GM12873 (cell line): ENCODE measurements around the gene TBC1D1.

Source experiments
- TF ChIP-seq, protein P1 (sequence below): IDR thresholded peaks from 2 replicates; pipeline ENCODE4 v1.5.1; 2012; ENCODE audit warnings: low read depth, mild to moderate bottlenecking, moderate library complexity, low read length, control low read depth; ENCODE audit not compliant: insufficient read depth; ENCODE audit errors: missing control alignments

TBC1D1 gene

DNA sequence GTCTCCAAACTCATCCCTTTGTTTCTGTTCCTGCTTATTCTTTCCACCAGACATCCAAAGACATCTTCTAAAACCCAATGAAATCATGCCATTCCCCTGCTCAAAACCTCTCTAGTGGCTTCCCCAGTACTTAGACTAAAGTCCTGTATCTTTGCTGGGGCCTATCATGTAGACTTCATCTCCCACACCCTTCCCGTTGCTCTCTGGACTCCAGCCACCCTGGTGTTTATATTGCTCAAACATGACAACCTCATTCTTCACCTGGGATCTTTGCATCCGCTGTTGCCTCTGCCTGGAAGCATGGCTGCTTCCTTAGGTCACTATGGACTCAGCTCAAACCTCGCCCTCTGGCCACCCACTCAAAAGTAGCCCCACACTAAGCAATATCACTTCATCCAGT, 23.7 kb downstream of the TBC1D1 start:
- TF ChIP-seq, protein P1, sequence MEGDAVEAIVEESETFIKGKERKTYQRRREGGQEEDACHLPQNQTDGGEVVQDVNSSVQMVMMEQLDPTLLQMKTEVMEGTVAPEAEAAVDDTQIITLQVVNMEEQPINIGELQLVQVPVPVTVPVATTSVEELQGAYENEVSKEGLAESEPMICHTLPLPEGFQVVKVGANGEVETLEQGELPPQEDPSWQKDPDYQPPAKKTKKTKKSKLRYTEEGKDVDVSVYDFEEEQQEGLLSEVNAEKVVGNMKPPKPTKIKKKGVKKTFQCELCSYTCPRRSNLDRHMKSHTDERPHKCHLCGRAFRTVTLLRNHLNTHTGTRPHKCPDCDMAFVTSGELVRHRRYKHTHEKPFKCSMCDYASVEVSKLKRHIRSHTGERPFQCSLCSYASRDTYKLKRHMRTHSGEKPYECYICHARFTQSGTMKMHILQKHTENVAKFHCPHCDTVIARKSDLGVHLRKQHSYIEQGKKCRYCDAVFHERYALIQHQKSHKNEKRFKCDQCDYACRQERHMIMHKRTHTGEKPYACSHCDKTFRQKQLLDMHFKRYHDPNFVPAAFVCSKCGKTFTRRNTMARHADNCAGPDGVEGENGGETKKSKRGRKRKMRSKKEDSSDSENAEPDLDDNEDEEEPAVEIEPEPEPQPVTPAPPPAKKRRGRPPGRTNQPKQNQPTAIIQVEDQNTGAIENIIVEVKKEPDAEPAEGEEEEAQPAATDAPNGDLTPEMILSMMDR: no peak

- TF ChIP-seq, protein P1: no peak
Observed at GRCh38 chr4:37917388-37917787, 26.5 kb downstream of the TBC1D1 start.

GRCh38 chr4:37918653-37919052, 27.8 kb downstream of the TBC1D1 start:
- TF ChIP-seq, protein P1: no peak

- TF ChIP-seq, protein P1: no peak
Observed at GRCh38 chr4:37922328-37922727, 31.4 kb downstream of the TBC1D1 start.

- TF ChIP-seq, protein P1: no peak
Observed at GRCh38 chr4:37924946-37925345, 34.1 kb downstream of the TBC1D1 start.

GRCh38 chr4:37927434-37927833, 36.5 kb downstream of the TBC1D1 start:
- TF ChIP-seq, protein P1: no peak

DNA sequence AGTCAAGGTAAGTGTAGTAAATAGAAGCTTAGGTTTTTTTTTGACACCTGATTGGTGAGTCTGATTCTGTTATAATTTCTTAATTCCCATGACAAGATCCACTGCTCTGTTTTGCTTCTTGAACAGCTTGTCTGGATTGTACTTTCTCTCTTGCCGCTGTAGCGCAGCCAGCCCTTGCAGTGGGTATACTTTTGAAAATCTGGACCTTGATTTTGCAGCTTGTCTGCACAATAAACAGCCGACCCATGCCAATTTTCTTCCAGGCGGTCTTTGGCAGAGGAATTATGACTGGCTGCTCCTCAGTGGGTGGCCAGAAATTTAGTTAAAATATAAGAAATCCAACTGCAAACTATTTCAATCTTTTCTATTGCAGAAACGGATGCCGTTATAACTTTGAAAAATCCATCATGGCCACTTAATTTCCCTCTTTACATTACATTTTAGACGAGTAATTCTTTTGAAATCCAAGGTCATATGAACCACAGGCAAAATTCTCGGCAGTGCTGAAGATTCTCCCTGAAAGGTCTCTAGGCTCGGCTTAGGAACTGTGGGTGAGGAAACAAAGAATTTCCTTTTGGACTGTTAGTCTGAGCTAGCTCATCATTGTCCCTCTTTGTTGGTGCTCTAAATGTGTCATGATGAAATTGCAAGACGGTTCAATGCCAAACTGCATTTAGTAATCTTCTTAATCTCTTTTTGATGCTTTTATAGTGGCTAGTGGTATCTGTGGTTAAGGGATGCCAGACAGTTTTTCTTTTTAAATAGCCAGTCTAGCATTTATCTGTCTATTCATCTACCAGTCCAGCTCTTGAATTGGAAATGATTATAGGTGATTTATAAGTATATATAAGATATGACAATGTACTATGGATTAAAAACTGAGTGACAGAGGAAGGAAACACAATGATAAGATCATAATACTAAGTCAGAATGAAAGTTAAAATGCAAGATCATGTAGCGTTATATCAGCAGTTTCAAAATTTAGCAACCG, 37.8 kb downstream of the TBC1D1 start:
- TF ChIP-seq, protein P1: no peak
